H1 (cell line): ENCODE results near the gene WRAP53. TPM values are rescaled to one million over a fixed set of nuclear protein-coding genes. Genes with fewer than 3 reads are reported as not detected.

Experiments
- CTCF ChIA-PET: fragments of 300-600 bp; sonication (Branson Sonifier 250); formaldehyde crosslinking; loops from one replicate; lab custom pipeline; 2021; ENCODE audit not compliant: partially characterized antibody; lab: Charles Lee
- POLR2A ChIA-PET: fragments of 300-600 bp; sonication (Branson Sonifier 250); formaldehyde crosslinking; loops from one replicate; lab custom pipeline; 2021; ENCODE audit warnings: inconsistent platforms; ENCODE audit not compliant: partially characterized antibody; lab: Charles Lee
- DNase-seq, 2 experiments: peaks; one replicate each; pipeline versions ENCODE4 v3.0.0 to v3.0.0-alpha.2; 2010 to 2022; ENCODE audit warnings: low spot score in 2 of 2, low read depth in 1 of 2, mixed read lengths in 1 of 2
- FAIRE-seq: peaks from 2 replicates; lab custom pipeline; 2011; peaks lifted over from hg19 to GRCh38; lab: Jason Lieb, UNC
- H2AFZ ChIP-seq: 2 replicates; pipeline ENCODE4 v1.8.1; 2012; ENCODE audit warnings: low read length, inconsistent platforms
- H2AK5ac ChIP-seq: 2 replicates; pipeline ENCODE4 v1.6.1; 2013; ENCODE audit warnings: low read depth, low read length
- H2BK120ac ChIP-seq: replicated peaks from 2 replicates; pipeline ENCODE3; 2013; ENCODE audit warnings: low read depth, low read length, inconsistent platforms
- H2BK12ac ChIP-seq: 2 replicates; pipeline ENCODE4 v1.6.1; 2013; ENCODE audit warnings: low read depth, low read length
- H2BK15ac ChIP-seq: 2 replicates; pipeline ENCODE4 v1.6.1; 2013; ENCODE audit warnings: low read length
- H2BK20ac ChIP-seq: 2 replicates; pipeline ENCODE4 v1.6.1; 2013; ENCODE audit warnings: low read length
- H2BK5ac ChIP-seq: 2 replicates; pipeline ENCODE4 v1.6.1; 2013; ENCODE audit warnings: low read depth, low read length
- H3K14ac ChIP-seq: 2 replicates; pipeline ENCODE4 v1.6.1; 2013; ENCODE audit warnings: inconsistent platforms; ENCODE audit not compliant: insufficient read length
- H3K18ac ChIP-seq: 2 replicates; pipeline ENCODE4 v1.6.1; 2013; ENCODE audit warnings: low read length; ENCODE audit errors: extremely low read depth
- H3K23ac ChIP-seq: 2 replicates; pipeline ENCODE4 v1.6.1; 2013; ENCODE audit warnings: inconsistent platforms; ENCODE audit not compliant: insufficient read length
- H3K23me2 ChIP-seq: 2 replicates; pipeline ENCODE4 v1.6.1; 2013; ENCODE audit warnings: low read depth, low read length
- H3K27ac ChIP-seq: 2 replicates; pipeline ENCODE4 v1.6.1; 2011; ENCODE audit warnings: low read depth, low read length, inconsistent platforms
- H3K27me3 ChIP-seq, 4 experiments: replicated peaks in 1 of 4; 1 replicate in 1 of 4; 2 replicates in 3 of 4; pipeline versions ENCODE4 v1.6.1 to v1.8.1; 2011 to 2013; ENCODE audit warnings: low read length in 3 of 4, mild to moderate bottlenecking in 3 of 4, inconsistent platforms in 2 of 4, mixed read lengths in 2 of 4, moderate library complexity in 1 of 4; ENCODE audit not compliant: control insufficient read depth in 3 of 4, insufficient read depth in 3 of 4; ENCODE audit errors: extremely low read depth in 1 of 4
- H3K36me3 ChIP-seq, 4 experiments: 2 replicates each; pipeline versions ENCODE4 v1.6.1 to v1.8.1; 2011 to 2013; ENCODE audit warnings: mild to moderate bottlenecking in 4 of 4, low read length in 3 of 4, moderate library complexity in 2 of 4, control low read depth in 1 of 4, inconsistent platforms in 1 of 4; ENCODE audit not compliant: insufficient read depth in 4 of 4, control insufficient read depth in 2 of 4
- H3K4ac ChIP-seq: replicated peaks from 2 replicates; pipeline ENCODE3; 2013; ENCODE audit warnings: low read length, low read depth, mixed read lengths, inconsistent platforms; ENCODE audit not compliant: insufficient read length
- H3K4me1 ChIP-seq, 4 experiments: replicated peaks in 1 of 4; 1 replicate in 1 of 4; 2 replicates in 3 of 4; pipeline versions ENCODE4 v1.6.1 to v1.8.1; 2011 to 2013; ENCODE audit warnings: low read length in 3 of 4, inconsistent platforms in 2 of 4, mixed read lengths in 1 of 4; ENCODE audit not compliant: insufficient read depth in 4 of 4, control insufficient read depth in 3 of 4
- H3K4me2 ChIP-seq, 2 experiments: 2 replicates each; pipeline versions ENCODE4 v1.6.1 to v1.8.1; 2011 to 2013; ENCODE audit warnings: low read depth in 2 of 2, low read length in 2 of 2, control low read depth in 1 of 2, inconsistent platforms in 1 of 2, mild to moderate bottlenecking in 1 of 2; ENCODE audit not compliant: insufficient read depth in 1 of 2
- H3K4me3 ChIP-seq, 4 experiments: fragments of 200-600, 300-600 bp in 1 of 4; sonication (generic), shearing (Covaris generic), sonication (Bioruptor Twin) in 1 of 4; 2 replicates each; pipeline versions ENCODE4 v1.5.1 to v1.8.1; 2011 to 2016; ENCODE audit warnings: low read length in 4 of 4, low read depth in 3 of 4, control low read depth in 2 of 4, inconsistent platforms in 2 of 4, mild to moderate bottlenecking in 2 of 4, mixed read lengths in 1 of 4, moderate library complexity in 1 of 4; ENCODE audit not compliant: insufficient read depth in 2 of 4; ENCODE audit errors: extremely low read depth in 1 of 4
- H3K56ac ChIP-seq: replicated peaks from 2 replicates; pipeline ENCODE3; 2013; ENCODE audit warnings: low read depth, mild to moderate bottlenecking, mixed read lengths, low read length, inconsistent platforms; ENCODE audit not compliant: insufficient read length
- H3K79me1 ChIP-seq: 2 replicates; pipeline ENCODE4 v1.6.1; 2013; ENCODE audit warnings: low read depth, low read length, control low read depth
- H3K79me2 ChIP-seq, 2 experiments: 2 replicates each; pipeline versions ENCODE4 v1.6.1 to v1.8.1; 2012 to 2013; ENCODE audit warnings: low read length in 2 of 2, mild to moderate bottlenecking in 2 of 2, inconsistent platforms in 1 of 2; ENCODE audit not compliant: insufficient read depth in 2 of 2, control insufficient read depth in 1 of 2
- H3K9ac ChIP-seq, 4 experiments: replicated peaks in 1 of 4; 1 replicate in 1 of 4; 2 replicates in 3 of 4; pipeline versions ENCODE4 v1.6.1 to v1.8.1; 2011 to 2013; ENCODE audit warnings: low read depth in 3 of 4, low read length in 3 of 4, control low read depth in 2 of 4, mild to moderate bottlenecking in 2 of 4, moderate library complexity in 2 of 4, inconsistent platforms in 1 of 4; ENCODE audit errors: extremely low read depth in 1 of 4
- H3K9me3 ChIP-seq, 2 experiments: 2 replicates each; pipeline versions ENCODE4 v1.6.1 to v1.8.1; 2012 to 2013; ENCODE audit warnings: mild to moderate bottlenecking in 2 of 2, moderate library complexity in 2 of 2, control low read depth in 1 of 2, inconsistent platforms in 1 of 2, low read depth in 1 of 2, low read length in 1 of 2, mixed read lengths in 1 of 2; ENCODE audit not compliant: insufficient read depth in 2 of 2
- H4K20me1 ChIP-seq, 2 experiments: replicated peaks in 1 of 2; 2 replicates each; pipeline versions ENCODE3 to v1.8.1; 2011 to 2013; ENCODE audit warnings: inconsistent platforms in 2 of 2, low read length in 2 of 2, mild to moderate bottlenecking in 1 of 2; ENCODE audit not compliant: insufficient read depth in 2 of 2, control insufficient read depth in 1 of 2
- H4K5ac ChIP-seq: 2 replicates; pipeline ENCODE4 v1.6.1; 2013; ENCODE audit warnings: low read length, low read depth, mixed read lengths, inconsistent platforms; ENCODE audit not compliant: insufficient read length
- H4K8ac ChIP-seq: 2 replicates; pipeline ENCODE4 v1.8.0; 2013; ENCODE audit warnings: mild to moderate bottlenecking, moderate library complexity, low read length, inconsistent platforms; ENCODE audit not compliant: insufficient read depth; ENCODE audit errors: extremely low read depth
- H4K91ac ChIP-seq: replicated peaks from 2 replicates; pipeline ENCODE3; 2013; ENCODE audit warnings: low read length, mixed read lengths, inconsistent platforms; ENCODE audit not compliant: insufficient read length
- EGR1 ChIP-seq: IDR thresholded peaks from 2 replicates; pipeline ENCODE4 v1.6.1; 2011; ENCODE audit warnings: low read depth, low read length, borderline replicate concordance
- EZH2 ChIP-seq: fragments of 200-600 bp; sonication (generic); IDR thresholded peaks from 2 replicates; pipeline ENCODE4 v1.7.1; 2012; ENCODE audit warnings: low read depth, mild to moderate bottlenecking, moderate library complexity, low read length, inconsistent platforms; ENCODE audit not compliant: severe bottlenecking
- WGBS, 2 experiments: shearing (Covaris generic) in 1 of 2; methylation state at CpG; one replicate each; pipeline versions ENCODE4 v1.1.6 to v1.1.7; 2013 to 2015; ENCODE audit warnings: low lambda C conversion rate in 2 of 2, mixed read lengths in 2 of 2, inconsistent platforms in 1 of 2, low coverage in 1 of 2, missing lambda C conversion rate in 1 of 2; ENCODE audit not compliant: insufficient replicate concordance in 2 of 2, insufficient coverage in 1 of 2, insufficient read length in 1 of 2; ENCODE audit errors: extremely low coverage in 1 of 2, missing lambda C conversion rate in 1 of 2; 5-methylcytosine and 5-hydroxymethylcytosine counted together
- polyA plus RNA-seq, 7 experiments: library from polyadenylated mRNA; depleted of rRNA in 3 of 7; stranded (reverse) in 5 of 7; unstranded in 2 of 7; fragments of >200 nt in 5 of 7; fragments of 200-250 nt in 2 of 7; gene quantifications; 1 replicate in 5 of 7; 2 replicates in 1 of 7; 4 replicates in 1 of 7; pipeline versions ENCODE4 v1.2.1 to v1.2.3, GENCODE V29; 2011 to 2013; ENCODE audit warnings: missing spikeins in 2 of 7, mixed read lengths in 2 of 7
- total RNA-seq: library from RNA; stranded (reverse); fragmentation: NEBNext Ultra II Directional; extraction: Animal tissue kit (Norgen Biotek cat#: 25700); gene quantifications from 2 replicates; pipeline ENCODE4 v1.2.1, GENCODE V29; 2021
- TF ChIP-seq, protein P1 (sequence below): IDR thresholded peaks from 2 replicates; pipeline ENCODE4 v1.6.1; 2011; ENCODE audit warnings: low read length, improper control_type of control experiment

WRAP53 gene
- total and polyA plus RNA-seq, 2 of the 8 experiments (the other 6 are each of a cell fraction or from before 2014, with no cell fraction given): 29.2 to 30.1 TPM

GRCh38 chr17:7651665-7652387, 36.5 kb upstream of the WRAP53 start:
- H3K79me1 ChIP-seq: no peaks in the 10 kb centered on the region
- no peaks in the 10 kb centered on the region for H3K9me3 ChIP-seq
- peak overlapping the region; percentile 43 to 87 (median 63) for H3K4me3 ChIP-seq
- 0 out of 2 replicates have a peak overlapping the region, but pooled peaks have one; percentile 82 for H2AK5ac ChIP-seq
- no peaks in the 10 kb centered on the region; a peak in 2 of 8 replicates for H3K36me3 ChIP-seq
- 16% methylated on average over 19 of the region's 54 CpGs; no CpG with 5 or more reads in 1 of the 2 experiments for WGBS, 2 experiments
- peak in 1 of 2 experiments; percentile 63 for DNase-seq
- peaks cover 15% of the 10 kb centered on the region for H3K23me2 ChIP-seq
- no peak overlapping the region for H2BK12ac ChIP-seq
- no peak overlapping the region for H4K5ac ChIP-seq
- H3K27me3 ChIP-seq: peaks cover 0 to 13% (median 4%) of the 10 kb centered on the region in 4 experiments; a peak in 4 of 7 replicates
- H4K8ac ChIP-seq: no peak overlapping the region
- H3K23ac ChIP-seq: no peak overlapping the region
- H3K9ac ChIP-seq: no peak overlapping the region; a peak in 1 of 7 replicates
- no peak overlapping the region for H4K91ac ChIP-seq
- H3K14ac ChIP-seq: no peak overlapping the region
- ChIA-PET POLR2A (interaction anchor here (0.8 to 79.4 kb wide), 10 partner anchors 12 to 78 kb away, joined by 3 to 2272 read pairs (median 8); partner anchors contain the start of genes ATP1B2, CD68, FXR2 and MPDU1), CTCF (interaction anchor here (0.6 to 18.2 kb wide), 17 partner anchors 10 to 237 kb away, joined by 3 to 211 read pairs (median 5); partner anchors contain the start of genes CHD3, FXR2, SAT2 and SHBG)
- H3K4me1 ChIP-seq: peaks cover 4 to 18% (median 11%) of the 10 kb centered on the region in 4 experiments; a peak in 6 of 7 replicates
- H3K18ac ChIP-seq: no peak overlapping the region; the same call in 1 of the 2 replicates
- H2BK20ac ChIP-seq: no peak overlapping the region
- no peak overlapping the region for H2BK120ac ChIP-seq
- peak; percentile 47 for TF ChIP-seq EZH2
- peak; percentile 53; the same call in 1 of the 2 replicates for TF ChIP-seq EGR1
- TF ChIP-seq, protein P1, sequence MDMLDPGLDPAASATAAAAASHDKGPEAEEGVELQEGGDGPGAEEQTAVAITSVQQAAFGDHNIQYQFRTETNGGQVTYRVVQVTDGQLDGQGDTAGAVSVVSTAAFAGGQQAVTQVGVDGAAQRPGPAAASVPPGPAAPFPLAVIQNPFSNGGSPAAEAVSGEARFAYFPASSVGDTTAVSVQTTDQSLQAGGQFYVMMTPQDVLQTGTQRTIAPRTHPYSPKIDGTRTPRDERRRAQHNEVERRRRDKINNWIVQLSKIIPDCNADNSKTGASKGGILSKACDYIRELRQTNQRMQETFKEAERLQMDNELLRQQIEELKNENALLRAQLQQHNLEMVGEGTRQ: no peak
- no peak for FAIRE-seq
- no peak overlapping the region for H2BK15ac ChIP-seq
- H4K20me1 ChIP-seq: peaks cover 0 to 2% of the 10 kb centered on the region in 2 experiments
- H2AFZ ChIP-seq: no peak overlapping the region; the same call in 1 of the 2 replicates
- H3K56ac ChIP-seq: no peak overlapping the region
- H3K27ac ChIP-seq: no peak overlapping the region
- peak overlapping the region; percentile 91 to 99 for H3K4me2 ChIP-seq
- peak overlapping the region; percentile 28 for H3K4ac ChIP-seq
- no peak overlapping the region for H2BK5ac ChIP-seq
- no peaks in the 10 kb centered on the region for H3K79me2 ChIP-seq
